PC-9 (cell line): ENCODE results near the gene PTPN21. TPM values are rescaled to one million over a fixed set of nuclear protein-coding genes. Genes with fewer than 3 reads are reported as not detected.
A peak's percentile ranks its signal among the peaks of the same experiment; 100 is the strongest.

ENCODE experiments used
- BruUV-seq: library from RNA; stranded (reverse); fragments of 400-500 nt; replicated peaks from 2 replicates; lab custom pipeline; 2021; lab: Mats Ljungman, UMichigan
- CTCF ChIA-PET: fragments of 300-600 bp; sonication (Branson Sonifier 250); formaldehyde crosslinking; loops from one replicate; lab custom pipeline; 2022; ENCODE audit warnings: antibody characterized with exemption; lab: Charles Lee
- POLR2A ChIA-PET: fragments of 300-600 bp; sonication (Branson Sonifier 250); formaldehyde crosslinking; loops from one replicate; lab custom pipeline; 2022; ENCODE audit warnings: antibody characterized with exemption; ENCODE audit not compliant: unreplicated experiment; lab: Charles Lee
- DNase-seq, 2 experiments: peaks; one replicate each; pipeline versions ENCODE4 v3.0.0 to v3.0.0-alpha.2; 2015 to 2022; ENCODE audit warnings: mixed read lengths in 1 of 2
- H2AFZ ChIP-seq: fragments of 200-600 bp; sonication (generic); 2 replicates; pipeline ENCODE4 v1.8.1; 2017; ENCODE audit warnings: antibody characterized with exemption
- H3F3A ChIP-seq: fragments of 200-600 bp; sonication (generic); 2 replicates; pipeline ENCODE4 v1.8.1; 2017; ENCODE audit warnings: antibody characterized with exemption, mild to moderate bottlenecking, low read depth; ENCODE audit not compliant: insufficient read depth
- H3K27ac ChIP-seq: fragments of 200-600 bp; sonication (generic); 2 replicates; pipeline ENCODE4 v1.6.1; 2016; ENCODE audit warnings: mixed run types
- H3K27me3 ChIP-seq: fragments of 200-600 bp; sonication (generic); 2 replicates; pipeline ENCODE4 v1.6.1; 2016; ENCODE audit warnings: low read depth, mixed run types; ENCODE audit not compliant: insufficient read depth
- H3K36me3 ChIP-seq: fragments of 200-600 bp; sonication (generic); 2 replicates; pipeline ENCODE4 v1.6.1; 2016; ENCODE audit warnings: low read depth, mixed run types
- H3K4me1 ChIP-seq: fragments of 200-600 bp; sonication (generic); replicated peaks from 2 replicates; pipeline ENCODE4 v1.6.1; 2016; ENCODE audit warnings: mixed run types; ENCODE audit not compliant: insufficient read depth
- H3K4me2 ChIP-seq: fragments of 200-600 bp; sonication (generic); 2 replicates; pipeline ENCODE4 v1.6.1; 2017; ENCODE audit warnings: mixed run types
- H3K4me3 ChIP-seq: fragments of 200-600 bp; sonication (generic); 2 replicates; pipeline ENCODE4 v1.6.1; 2016; ENCODE audit warnings: mixed run types
- H3K79me2 ChIP-seq: fragments of 200-600 bp; sonication (generic); 2 replicates; pipeline ENCODE4 v1.6.1; 2017; ENCODE audit warnings: low read depth, mixed run types
- H3K9me2 ChIP-seq: fragments of 200-600 bp; sonication (generic); 2 replicates; pipeline ENCODE4 v1.8.1; 2017; ENCODE audit warnings: mild to moderate bottlenecking; ENCODE audit not compliant: insufficient read depth
- H3K9me3 ChIP-seq: fragments of 200-600 bp; sonication (generic); 2 replicates; pipeline ENCODE4 v1.8.1; 2016; ENCODE audit warnings: low read depth; ENCODE audit not compliant: insufficient read depth
- H4K20me1 ChIP-seq: fragments of 200-600 bp; sonication (generic); 2 replicates; pipeline ENCODE4 v1.8.1; 2017; ENCODE audit not compliant: insufficient read depth
- EZH2 ChIP-seq: fragments of 200-600 bp; sonication (generic); IDR thresholded peaks from 2 replicates; pipeline ENCODE4 v1.8.0; 2017; ENCODE audit warnings: antibody characterized with exemption, low read depth
- intact Hi-C: fragments of 100-400 bp; cut with micrococcal nuclease; formaldehyde crosslinking; loops from one replicate; pipeline ENCODE4 v1.10.0; 2022; ENCODE audit not compliant: unreplicated experiment
- total RNA-seq: library from RNA; stranded (reverse); gene quantifications from 2 replicates; pipeline ENCODE4 v1.2.3, GENCODE V29; 2021
- TF ChIP-seq, protein P1 (sequence below): fragments of 200-600 bp; sonication (generic); conservative IDR thresholded peaks from 2 replicates; pipeline ENCODE4 v1.6.1; 2017; ENCODE audit warnings: mixed run types, antibody characterized with exemption, mild to moderate bottlenecking, moderate library complexity

The PTPN21 gene
- total RNA-seq, 1 experiment from 2014 or later: 4.0 TPM

DNA sequence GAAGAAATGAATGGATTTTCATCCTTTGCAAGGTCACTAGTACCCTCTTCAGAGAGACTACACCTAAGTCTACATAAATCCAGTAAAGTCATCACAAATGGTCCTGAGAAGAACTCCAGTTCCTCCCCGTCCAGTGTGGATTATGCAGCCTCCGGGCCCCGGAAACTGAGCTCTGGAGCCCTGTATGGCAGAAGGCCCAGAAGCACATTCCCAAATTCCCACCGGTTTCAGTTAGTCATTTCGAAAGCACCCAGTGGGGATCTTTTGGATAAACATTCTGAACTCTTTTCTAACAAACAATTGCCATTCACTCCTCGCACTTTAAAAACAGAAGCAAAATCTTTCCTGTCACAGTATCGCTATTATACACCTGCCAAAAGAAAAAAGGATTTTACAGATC is 128.5 kb downstream of the PTPN21 start:
- Histone ChIP-seq H3K4me1 (no peaks in the 10 kb centered on the region), H3F3A (no peaks in the 10 kb centered on the region), H3K9me2 (no peaks in the 10 kb centered on the region), H2AFZ (no peak overlapping the region), H3K79me2 (no peaks in the 10 kb centered on the region), H3K27me3 (no peaks in the 10 kb centered on the region), H3K27ac (no peak overlapping the region), H3K4me3 (no peak overlapping the region), H4K20me1 (no peaks in the 10 kb centered on the region), H3K9me3 (no peaks in the 10 kb centered on the region), H3K36me3 (no peaks in the 10 kb centered on the region), H3K4me2 (no peak overlapping the region)
- CTCF ChIA-PET: no interaction called here
- intact Hi-C loops: no loop called here
- no TSS peak for BruUV-seq
- DNase-seq: no peak
- POLR2A ChIA-PET: no interaction called here
- TF ChIP-seq, protein P1, sequence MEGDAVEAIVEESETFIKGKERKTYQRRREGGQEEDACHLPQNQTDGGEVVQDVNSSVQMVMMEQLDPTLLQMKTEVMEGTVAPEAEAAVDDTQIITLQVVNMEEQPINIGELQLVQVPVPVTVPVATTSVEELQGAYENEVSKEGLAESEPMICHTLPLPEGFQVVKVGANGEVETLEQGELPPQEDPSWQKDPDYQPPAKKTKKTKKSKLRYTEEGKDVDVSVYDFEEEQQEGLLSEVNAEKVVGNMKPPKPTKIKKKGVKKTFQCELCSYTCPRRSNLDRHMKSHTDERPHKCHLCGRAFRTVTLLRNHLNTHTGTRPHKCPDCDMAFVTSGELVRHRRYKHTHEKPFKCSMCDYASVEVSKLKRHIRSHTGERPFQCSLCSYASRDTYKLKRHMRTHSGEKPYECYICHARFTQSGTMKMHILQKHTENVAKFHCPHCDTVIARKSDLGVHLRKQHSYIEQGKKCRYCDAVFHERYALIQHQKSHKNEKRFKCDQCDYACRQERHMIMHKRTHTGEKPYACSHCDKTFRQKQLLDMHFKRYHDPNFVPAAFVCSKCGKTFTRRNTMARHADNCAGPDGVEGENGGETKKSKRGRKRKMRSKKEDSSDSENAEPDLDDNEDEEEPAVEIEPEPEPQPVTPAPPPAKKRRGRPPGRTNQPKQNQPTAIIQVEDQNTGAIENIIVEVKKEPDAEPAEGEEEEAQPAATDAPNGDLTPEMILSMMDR: no peak
- no peak for TF ChIP-seq EZH2

DNA sequence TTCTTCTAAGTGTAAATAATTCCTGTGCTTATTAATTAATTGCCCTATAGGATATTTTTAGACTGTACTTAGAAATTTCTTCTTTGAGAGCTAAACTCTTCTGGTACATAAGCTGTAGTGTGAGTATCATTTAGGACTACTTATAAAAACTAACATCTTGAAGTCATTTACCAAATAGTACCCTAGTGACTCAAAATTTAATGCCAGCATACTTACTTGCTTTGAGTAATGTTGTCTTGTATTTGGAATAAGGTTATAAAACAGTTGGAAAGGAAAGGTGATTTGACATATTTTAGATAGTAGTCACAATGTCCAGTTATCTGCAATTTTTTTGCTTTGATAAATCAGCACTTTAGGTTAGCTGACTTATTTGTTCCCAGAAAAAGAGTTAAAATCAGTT is 130.2 kb downstream of the PTPN21 start:
- CTCF ChIA-PET: no interaction called here
- H3K9me3 ChIP-seq: no peaks in the 10 kb centered on the region
- POLR2A ChIA-PET: no interaction called here
- no TSS peak for BruUV-seq
- no peak overlapping the region for H3K4me3 ChIP-seq
- no peaks in the 10 kb centered on the region for H3K27me3 ChIP-seq
- no peaks in the 10 kb centered on the region for H3K9me2 ChIP-seq
- H3K4me2 ChIP-seq: no peak overlapping the region
- intact Hi-C loops: no loop called here
- H3K27ac ChIP-seq: no peak overlapping the region
- H4K20me1 ChIP-seq: no peaks in the 10 kb centered on the region
- TF ChIP-seq, protein P1: no peak
- TF ChIP-seq EZH2: no peak
- DNase-seq: no peak
- no peak overlapping the region for H2AFZ ChIP-seq
- no peaks in the 10 kb centered on the region for H3F3A ChIP-seq
- no peaks in the 10 kb centered on the region for H3K36me3 ChIP-seq
- H3K4me1 ChIP-seq: no peaks in the 10 kb centered on the region
- no peaks in the 10 kb centered on the region for H3K79me2 ChIP-seq

DNA sequence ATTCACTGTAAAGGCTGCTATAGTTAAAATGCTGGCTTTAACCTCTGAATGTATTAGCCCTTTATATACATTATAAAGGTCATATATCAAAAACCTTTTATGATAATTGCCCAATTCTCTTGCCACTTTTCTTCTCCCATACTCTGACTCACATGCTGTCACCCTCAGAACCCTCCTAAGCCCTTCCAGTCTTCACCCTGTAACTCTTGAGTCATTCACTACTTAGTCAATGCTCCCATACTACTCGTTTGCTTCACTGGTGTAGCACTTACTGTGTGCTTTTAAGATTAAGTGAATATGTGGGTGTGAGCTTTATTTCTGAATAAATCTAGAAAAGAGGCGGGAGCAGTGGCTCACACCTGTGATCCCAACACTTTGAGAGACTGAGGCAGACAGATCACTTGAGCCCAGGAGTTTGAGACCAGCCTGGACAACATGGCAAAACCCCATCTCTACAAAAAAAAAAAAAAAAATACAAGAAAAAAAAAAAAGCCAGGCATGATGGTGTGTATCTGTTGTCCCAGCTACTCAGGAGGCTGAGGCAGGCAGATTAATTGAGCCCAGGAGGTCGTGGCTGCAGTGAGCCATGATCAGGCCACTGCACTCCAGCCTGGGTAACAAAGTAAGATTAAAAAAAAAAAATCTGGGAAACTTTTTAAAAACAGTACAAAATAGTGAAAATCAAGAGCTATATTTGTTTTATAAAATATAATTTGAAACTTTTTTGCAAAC is 131.7 kb downstream of the PTPN21 start:
- no peak overlapping the region for H3K4me3 ChIP-seq
- ChIA-PET POLR2A (no interaction called here), CTCF (no interaction called here)
- no peak for TF ChIP-seq EZH2
- TF ChIP-seq, protein P1: no peak
- no peaks in the 10 kb centered on the region for H3K36me3 ChIP-seq
- no peaks in the 10 kb centered on the region for H3F3A ChIP-seq
- H2AFZ ChIP-seq: no peak overlapping the region
- H3K4me1 ChIP-seq: no peaks in the 10 kb centered on the region
- no peaks in the 10 kb centered on the region for H3K9me2 ChIP-seq
- no peaks in the 10 kb centered on the region for H3K27me3 ChIP-seq
- DNase-seq: peak in 1 of 2 experiments; percentile 43
- intact Hi-C loops: no loop called here
- no peaks in the 10 kb centered on the region for H4K20me1 ChIP-seq
- no peak overlapping the region for H3K4me2 ChIP-seq
- H3K27ac ChIP-seq: no peak overlapping the region
- H3K9me3 ChIP-seq: no peaks in the 10 kb centered on the region
- H3K79me2 ChIP-seq: no peaks in the 10 kb centered on the region
- no TSS peak for BruUV-seq
